H1 (cell line): ENCODE measurements around the gene TBCD. TPM values are rescaled to one million over a fixed set of nuclear protein-coding genes. Genes with fewer than 3 reads are reported as not detected.

Source experiments
- CTCF ChIA-PET: fragments of 300-600 bp; sonication (Branson Sonifier 250); formaldehyde crosslinking; loops from one replicate; lab custom pipeline; 2021; ENCODE audit not compliant: partially characterized antibody; lab: Charles Lee
- POLR2A ChIA-PET: fragments of 300-600 bp; sonication (Branson Sonifier 250); formaldehyde crosslinking; loops from one replicate; lab custom pipeline; 2021; ENCODE audit warnings: inconsistent platforms; ENCODE audit not compliant: partially characterized antibody; lab: Charles Lee
- DNase-seq, 2 experiments: peaks; one replicate each; pipeline versions ENCODE4 v3.0.0 to v3.0.0-alpha.2; 2010 to 2022; ENCODE audit warnings: low spot score in 2 of 2, low read depth in 1 of 2, mixed read lengths in 1 of 2
- FAIRE-seq: peaks from 2 replicates; lab custom pipeline; 2011; peaks lifted over from hg19 to GRCh38; lab: Jason Lieb, UNC
- H2AFZ ChIP-seq: 2 replicates; pipeline ENCODE4 v1.8.1; 2012; ENCODE audit warnings: low read length, inconsistent platforms
- H2AK5ac ChIP-seq: 2 replicates; pipeline ENCODE4 v1.6.1; 2013; ENCODE audit warnings: low read depth, low read length
- H2BK120ac ChIP-seq: replicated peaks from 2 replicates; pipeline ENCODE3; 2013; ENCODE audit warnings: low read depth, low read length, inconsistent platforms
- H2BK12ac ChIP-seq: 2 replicates; pipeline ENCODE4 v1.6.1; 2013; ENCODE audit warnings: low read depth, low read length
- H2BK15ac ChIP-seq: 2 replicates; pipeline ENCODE4 v1.6.1; 2013; ENCODE audit warnings: low read length
- H2BK20ac ChIP-seq: 2 replicates; pipeline ENCODE4 v1.6.1; 2013; ENCODE audit warnings: low read length
- H2BK5ac ChIP-seq: 2 replicates; pipeline ENCODE4 v1.6.1; 2013; ENCODE audit warnings: low read depth, low read length
- H3K14ac ChIP-seq: 2 replicates; pipeline ENCODE4 v1.6.1; 2013; ENCODE audit warnings: inconsistent platforms; ENCODE audit not compliant: insufficient read length
- H3K18ac ChIP-seq: 2 replicates; pipeline ENCODE4 v1.6.1; 2013; ENCODE audit warnings: low read length; ENCODE audit errors: extremely low read depth
- H3K23ac ChIP-seq: 2 replicates; pipeline ENCODE4 v1.6.1; 2013; ENCODE audit warnings: inconsistent platforms; ENCODE audit not compliant: insufficient read length
- H3K23me2 ChIP-seq: 2 replicates; pipeline ENCODE4 v1.6.1; 2013; ENCODE audit warnings: low read depth, low read length
- H3K27ac ChIP-seq: 2 replicates; pipeline ENCODE4 v1.6.1; 2011; ENCODE audit warnings: low read depth, low read length, inconsistent platforms
- H3K27me3 ChIP-seq, 4 experiments: replicated peaks in 1 of 4; 1 replicate in 1 of 4; 2 replicates in 3 of 4; pipeline versions ENCODE4 v1.6.1 to v1.8.1; 2011 to 2013; ENCODE audit warnings: low read length in 3 of 4, mild to moderate bottlenecking in 3 of 4, inconsistent platforms in 2 of 4, mixed read lengths in 2 of 4, moderate library complexity in 1 of 4; ENCODE audit not compliant: control insufficient read depth in 3 of 4, insufficient read depth in 3 of 4; ENCODE audit errors: extremely low read depth in 1 of 4
- H3K36me3 ChIP-seq, 4 experiments: 2 replicates each; pipeline versions ENCODE4 v1.6.1 to v1.8.1; 2011 to 2013; ENCODE audit warnings: mild to moderate bottlenecking in 4 of 4, low read length in 3 of 4, moderate library complexity in 2 of 4, control low read depth in 1 of 4, inconsistent platforms in 1 of 4; ENCODE audit not compliant: insufficient read depth in 4 of 4, control insufficient read depth in 2 of 4
- H3K4ac ChIP-seq: replicated peaks from 2 replicates; pipeline ENCODE3; 2013; ENCODE audit warnings: low read length, low read depth, mixed read lengths, inconsistent platforms; ENCODE audit not compliant: insufficient read length
- H3K4me1 ChIP-seq, 4 experiments: replicated peaks in 1 of 4; 1 replicate in 1 of 4; 2 replicates in 3 of 4; pipeline versions ENCODE4 v1.6.1 to v1.8.1; 2011 to 2013; ENCODE audit warnings: low read length in 3 of 4, inconsistent platforms in 2 of 4, mixed read lengths in 1 of 4; ENCODE audit not compliant: insufficient read depth in 4 of 4, control insufficient read depth in 3 of 4
- H3K4me2 ChIP-seq, 2 experiments: 2 replicates each; pipeline versions ENCODE4 v1.6.1 to v1.8.1; 2011 to 2013; ENCODE audit warnings: low read depth in 2 of 2, low read length in 2 of 2, control low read depth in 1 of 2, inconsistent platforms in 1 of 2, mild to moderate bottlenecking in 1 of 2; ENCODE audit not compliant: insufficient read depth in 1 of 2
- H3K4me3 ChIP-seq, 4 experiments: fragments of 200-600, 300-600 bp in 1 of 4; sonication (generic), shearing (Covaris generic), sonication (Bioruptor Twin) in 1 of 4; 2 replicates each; pipeline versions ENCODE4 v1.5.1 to v1.8.1; 2011 to 2016; ENCODE audit warnings: low read length in 4 of 4, low read depth in 3 of 4, control low read depth in 2 of 4, inconsistent platforms in 2 of 4, mild to moderate bottlenecking in 2 of 4, mixed read lengths in 1 of 4, moderate library complexity in 1 of 4; ENCODE audit not compliant: insufficient read depth in 2 of 4; ENCODE audit errors: extremely low read depth in 1 of 4
- H3K56ac ChIP-seq: replicated peaks from 2 replicates; pipeline ENCODE3; 2013; ENCODE audit warnings: low read depth, mild to moderate bottlenecking, mixed read lengths, low read length, inconsistent platforms; ENCODE audit not compliant: insufficient read length
- H3K79me1 ChIP-seq: 2 replicates; pipeline ENCODE4 v1.6.1; 2013; ENCODE audit warnings: low read depth, low read length, control low read depth
- H3K79me2 ChIP-seq, 2 experiments: 2 replicates each; pipeline versions ENCODE4 v1.6.1 to v1.8.1; 2012 to 2013; ENCODE audit warnings: low read length in 2 of 2, mild to moderate bottlenecking in 2 of 2, inconsistent platforms in 1 of 2; ENCODE audit not compliant: insufficient read depth in 2 of 2, control insufficient read depth in 1 of 2
- H3K9ac ChIP-seq, 4 experiments: replicated peaks in 1 of 4; 1 replicate in 1 of 4; 2 replicates in 3 of 4; pipeline versions ENCODE4 v1.6.1 to v1.8.1; 2011 to 2013; ENCODE audit warnings: low read depth in 3 of 4, low read length in 3 of 4, control low read depth in 2 of 4, mild to moderate bottlenecking in 2 of 4, moderate library complexity in 2 of 4, inconsistent platforms in 1 of 4; ENCODE audit errors: extremely low read depth in 1 of 4
- H3K9me3 ChIP-seq, 2 experiments: 2 replicates each; pipeline versions ENCODE4 v1.6.1 to v1.8.1; 2012 to 2013; ENCODE audit warnings: mild to moderate bottlenecking in 2 of 2, moderate library complexity in 2 of 2, control low read depth in 1 of 2, inconsistent platforms in 1 of 2, low read depth in 1 of 2, low read length in 1 of 2, mixed read lengths in 1 of 2; ENCODE audit not compliant: insufficient read depth in 2 of 2
- H4K20me1 ChIP-seq, 2 experiments: replicated peaks in 1 of 2; 2 replicates each; pipeline versions ENCODE3 to v1.8.1; 2011 to 2013; ENCODE audit warnings: inconsistent platforms in 2 of 2, low read length in 2 of 2, mild to moderate bottlenecking in 1 of 2; ENCODE audit not compliant: insufficient read depth in 2 of 2, control insufficient read depth in 1 of 2
- H4K5ac ChIP-seq: 2 replicates; pipeline ENCODE4 v1.6.1; 2013; ENCODE audit warnings: low read length, low read depth, mixed read lengths, inconsistent platforms; ENCODE audit not compliant: insufficient read length
- H4K8ac ChIP-seq: 2 replicates; pipeline ENCODE4 v1.8.0; 2013; ENCODE audit warnings: mild to moderate bottlenecking, moderate library complexity, low read length, inconsistent platforms; ENCODE audit not compliant: insufficient read depth; ENCODE audit errors: extremely low read depth
- H4K91ac ChIP-seq: replicated peaks from 2 replicates; pipeline ENCODE3; 2013; ENCODE audit warnings: low read length, mixed read lengths, inconsistent platforms; ENCODE audit not compliant: insufficient read length
- BACH1 ChIP-seq: IDR thresholded peaks from 2 replicates; pipeline ENCODE4 v1.6.1; 2012; ENCODE audit warnings: low read length, improper control_type of control experiment
- CBX5 ChIP-seq: fragments of 300-800, 300-1000 bp; sonication (generic); IDR thresholded peaks from 2 replicates; pipeline ENCODE4 v1.7.1; 2016; ENCODE audit warnings: antibody characterized with exemption, low read length, low read depth
- CHD2 ChIP-seq: IDR thresholded peaks from 2 replicates; pipeline ENCODE4 v1.6.1; 2012; ENCODE audit warnings: low read length, improper control_type of control experiment
- CREB1 ChIP-seq: IDR thresholded peaks from 2 replicates; pipeline ENCODE4 v1.6.1; 2012; ENCODE audit warnings: inconsistent platforms
- FOSL1 ChIP-seq: IDR thresholded peaks from 2 replicates; pipeline ENCODE4 v1.6.1; 2011; ENCODE audit warnings: mild to moderate bottlenecking, low read depth, low read length, moderate library complexity; ENCODE audit not compliant: insufficient read depth
- GABPA ChIP-seq: IDR thresholded peaks from 2 replicates; pipeline ENCODE4 v1.6.1; 2011; ENCODE audit warnings: mild to moderate bottlenecking, low read length, moderate library complexity, borderline replicate concordance; ENCODE audit not compliant: insufficient read depth
- JUND ChIP-seq: IDR thresholded peaks from 2 replicates; pipeline ENCODE4 v1.6.1; 2011; ENCODE audit warnings: mild to moderate bottlenecking, improper control_type of control experiment, low read length
- TAF7 ChIP-seq: optimal IDR thresholded peaks from 2 replicates; pipeline ENCODE3; 2011; ENCODE audit warnings: low read depth, mild to moderate bottlenecking, inconsistent platforms, low read length, moderate library complexity, borderline replicate concordance
- TBP ChIP-seq: IDR thresholded peaks from 2 replicates; pipeline ENCODE4 v1.6.1; 2011; ENCODE audit warnings: low read depth, low read length, improper control_type of control experiment
- WGBS, 2 experiments: shearing (Covaris generic) in 1 of 2; methylation state at CpG; one replicate each; pipeline versions ENCODE4 v1.1.6 to v1.1.7; 2013 to 2015; ENCODE audit warnings: low lambda C conversion rate in 2 of 2, mixed read lengths in 2 of 2, inconsistent platforms in 1 of 2, low coverage in 1 of 2, missing lambda C conversion rate in 1 of 2; ENCODE audit not compliant: insufficient replicate concordance in 2 of 2, insufficient coverage in 1 of 2, insufficient read length in 1 of 2; ENCODE audit errors: extremely low coverage in 1 of 2, missing lambda C conversion rate in 1 of 2; 5-methylcytosine and 5-hydroxymethylcytosine counted together
- polyA plus RNA-seq, 7 experiments: library from polyadenylated mRNA; depleted of rRNA in 3 of 7; stranded (reverse) in 5 of 7; unstranded in 2 of 7; fragments of >200 nt in 5 of 7; fragments of 200-250 nt in 2 of 7; gene quantifications; 1 replicate in 5 of 7; 2 replicates in 1 of 7; 4 replicates in 1 of 7; pipeline versions ENCODE4 v1.2.1 to v1.2.3, GENCODE V29; 2011 to 2013; ENCODE audit warnings: missing spikeins in 2 of 7, mixed read lengths in 2 of 7
- total RNA-seq: library from RNA; stranded (reverse); fragmentation: NEBNext Ultra II Directional; extraction: Animal tissue kit (Norgen Biotek cat#: 25700); gene quantifications from 2 replicates; pipeline ENCODE4 v1.2.1, GENCODE V29; 2021

The TBCD gene
- total and polyA plus RNA-seq, 2 of the 8 experiments (the other 6 are each of a cell fraction or from before 2014, with no cell fraction given): 118 to 162 TPM

GRCh38 chr17:82940226-82941020 is 188.6 kb downstream of the TBCD start:
- Histone ChIP-seq H3K4me2 (no peak overlapping the region), H3K9ac (no peak overlapping the region), H3K56ac (no peak overlapping the region), H3K23ac (no peak overlapping the region), H2BK20ac (no peak overlapping the region), H3K4me3 (no peak overlapping the region), H4K8ac (no peak overlapping the region), H2BK5ac (no peak overlapping the region; the same call in 1 of the 2 replicates), H2AFZ (no peak overlapping the region), H3K18ac (no peak overlapping the region), H3K9me3 (peaks cover 31 to 46% of the 10 kb centered on the region in 2 experiments), H3K36me3 (peaks cover 3 to 67% (median 37%) of the 10 kb centered on the region in 4 experiments; a peak in 6 of 8 replicates), H2BK12ac (no peak overlapping the region), H4K91ac (no peak overlapping the region), H3K79me1 (no peaks in the 10 kb centered on the region; the same call in none of the 2 replicates), H3K79me2 (no peaks in the 10 kb centered on the region), H3K27me3 (no peaks in the 10 kb centered on the region), H3K23me2 (no peaks in the 10 kb centered on the region), H4K5ac (no peak overlapping the region), H2AK5ac (no peak overlapping the region), H4K20me1 (no peaks in the 10 kb centered on the region), H2BK15ac (no peak overlapping the region), H2BK120ac (no peak overlapping the region), H3K14ac (no peak overlapping the region), H3K4ac (no peak overlapping the region), H3K4me1 (no peaks in the 10 kb centered on the region), H3K27ac (no peak overlapping the region)
- DNase-seq (no peak), FAIRE-seq (no peak)
- ChIA-PET CTCF (interaction anchor here (0.6 to 2.5 kb wide), 4 partner anchors 9 to 386 kb away, joined by 3 to 12 read pairs (median 4); no protein-coding TSS in a partner anchor), POLR2A (no interaction called here)
- WGBS, 2 experiments: 93% methylated on average over 27 of the region's 27 CpGs; no CpG with 5 or more reads in 1 of the 2 experiments
- TF ChIP-seq FOSL1 (no peak), TAF7 (no peak), TBP (no peak), GABPA (no peak), CREB1 (no peak), CBX5 (no peak), BACH1 (no peak), JUND (no peak), CHD2 (no peak)
